Smooth muscle cell of bladder (primary cell): Measurements from ENCODE around the gene GRIK2. TPM values are rescaled to one million over a fixed set of nuclear protein-coding genes. Genes with fewer than 3 reads are reported as not detected.

Experiments used
- total RNA-seq: library from RNA; depleted of rRNA; stranded (reverse); fragments of >200 nt; gene quantifications from 2 replicates; pipeline ENCODE4 v1.2.3, GENCODE V29; 2014

The GRIK2 gene
- 1.3 and 3.5 TPM in 2 replicates for total RNA-seq

DNA sequence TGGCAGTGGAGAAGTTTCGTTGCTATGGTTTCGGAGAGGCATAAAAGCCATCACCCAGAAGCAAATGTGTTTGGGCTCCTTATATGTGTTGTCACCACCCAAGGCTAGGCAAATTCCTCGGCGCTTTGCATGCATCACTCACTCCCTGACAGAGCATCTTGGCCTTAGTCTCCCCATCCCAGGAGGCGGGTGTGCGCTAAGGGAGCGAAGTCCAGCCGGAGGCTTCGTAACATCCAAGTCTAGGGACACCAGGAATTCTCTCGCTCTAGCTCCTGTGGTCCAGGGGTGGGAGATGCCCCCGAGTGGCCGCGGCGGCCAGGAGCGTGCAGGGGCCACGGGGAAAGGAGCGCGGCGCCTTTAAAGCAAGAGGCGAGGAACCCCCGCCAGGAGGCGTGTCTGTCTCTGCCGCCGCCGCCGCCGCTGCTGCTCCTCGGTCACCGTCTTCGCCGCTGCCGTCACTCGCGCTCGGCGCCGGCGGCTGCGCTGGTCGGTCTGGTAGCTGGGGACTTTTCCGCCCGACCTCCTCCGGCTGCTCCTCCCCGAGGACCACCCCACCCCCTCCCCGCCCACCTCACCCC, at the start of gene GRIK2:
Gene GRIK2, plus strand, starts transcription at position 458 of the 578 bp plus-strand sequence.

